NCI-H82 treated with DMSO at 0.1 percent for 48 hours (cell line): ENCODE results near the gene FGFR2.

ENCODE experiments used
- DNase-seq: peaks from one replicate; lab custom pipeline; 2025; ENCODE audit not compliant: unreplicated experiment; lab: John Stamatoyannopoulos, UW

Gene FGFR2

GRCh38 chr10:121590772-121591171 is 7.5 kb downstream of the FGFR2 start:
- no peak for DNase-seq

GRCh38 chr10:121589553-121589952 is 8.7 kb downstream of the FGFR2 start:
- no peak for DNase-seq

- no peak for DNase-seq
Measured at GRCh38 chr10:121583857-121584256, 14.4 kb downstream of the FGFR2 start.

- DNase-seq, result no peak
Measured at GRCh38 chr10:121583258-121583657, 15.0 kb downstream of the FGFR2 start.

- DNase-seq, result peak; percentile 37
Measured at GRCh38 chr10:121580276-121581116, 17.7 kb downstream of the FGFR2 start.

GRCh38 chr10:121579656-121580055 is 18.6 kb downstream of the FGFR2 start:
- DNase-seq, result no peak

- DNase-seq, result no peak
Measured at GRCh38 chr10:121578965-121579364, 19.3 kb downstream of the FGFR2 start.

GRCh38 chr10:121578298-121578697 is 19.9 kb downstream of the FGFR2 start:
- no peak for DNase-seq

GRCh38 chr10:121577568-121577967 is 20.7 kb downstream of the FGFR2 start:
- DNase-seq, result no peak

- DNase-seq, result no peak
Measured at GRCh38 chr10:121576139-121576538, 22.1 kb downstream of the FGFR2 start.

GRCh38 chr10:121574519-121575166 is 23.6 kb downstream of the FGFR2 start:
- DNase-seq, result no peak

- DNase-seq, result no peak
Measured at GRCh38 chr10:121573538-121573941, 24.7 kb downstream of the FGFR2 start.

- no peak for DNase-seq
Measured at GRCh38 chr10:121572859-121573537, 25.2 kb downstream of the FGFR2 start.

GRCh38 chr10:121570315-121570714 is 27.9 kb downstream of the FGFR2 start:
- DNase-seq, result no peak

- no peak for DNase-seq
Measured at GRCh38 chr10:121568275-121568674, 30.0 kb downstream of the FGFR2 start.

GRCh38 chr10:121567569-121567968 is 30.7 kb downstream of the FGFR2 start:
- DNase-seq, result no peak

GRCh38 chr10:121566755-121567154 is 31.5 kb downstream of the FGFR2 start:
- no peak for DNase-seq

- peak; percentile 86 for DNase-seq
Measured at GRCh38 chr10:121559326-121560026, 38.8 kb downstream of the FGFR2 start.

- no peak for DNase-seq
Measured at GRCh38 chr10:121558238-121558637, 40.0 kb downstream of the FGFR2 start.

- no peak for DNase-seq
Measured at GRCh38 chr10:121556918-121557573, 41.2 kb downstream of the FGFR2 start.

- no peak for DNase-seq
Measured at GRCh38 chr10:121556455-121556854, 41.8 kb downstream of the FGFR2 start.
